NCI-H748 (cell line): ENCODE data around the gene CABP7.

ENCODE experiments used
- DNase-seq: peaks from one replicate; lab custom pipeline; 2025; ENCODE audit not compliant: unreplicated experiment; lab: John Stamatoyannopoulos, UW

CABP7 gene

GRCh38 chr22:29722151-29722550 lies 2.3 kb downstream of the CABP7 start:
- DNase-seq, result no peak

GRCh38 chr22:29722587-29722986 lies 2.8 kb downstream of the CABP7 start:
- DNase-seq, result no peak

- DNase-seq, result no peak
Observed at GRCh38 chr22:29723766-29724165, 4.0 kb downstream of the CABP7 start.

- no peak for DNase-seq
Observed at GRCh38 chr22:29724843-29725242, 5.0 kb downstream of the CABP7 start.

GRCh38 chr22:29726106-29726505 lies 6.3 kb downstream of the CABP7 start:
- no peak for DNase-seq

- no peak for DNase-seq
Observed at GRCh38 chr22:29726512-29727130, 6.8 kb downstream of the CABP7 start.

GRCh38 chr22:29727131-29727523 lies 7.3 kb downstream of the CABP7 start:
- DNase-seq, result no peak

GRCh38 chr22:29729161-29729560 lies 9.4 kb downstream of the CABP7 start:
- no peak for DNase-seq

- no peak for DNase-seq
Observed at GRCh38 chr22:29731058-29731850, 11.5 kb downstream of the CABP7 start.

- no peak for DNase-seq
Observed at GRCh38 chr22:29732883-29733282, 13.1 kb downstream of the CABP7 start.

- no peak for DNase-seq
Observed at GRCh38 chr22:29733362-29734201, 13.8 kb downstream of the CABP7 start.

- no peak for DNase-seq
Observed at GRCh38 chr22:29734406-29734805, 14.6 kb downstream of the CABP7 start.

- no peak for DNase-seq
Observed at GRCh38 chr22:29734838-29735237, 15.0 kb downstream of the CABP7 start.

GRCh38 chr22:29735416-29735815 lies 15.6 kb downstream of the CABP7 start:
- no peak for DNase-seq

GRCh38 chr22:29737251-29738117 lies 17.7 kb downstream of the CABP7 start:
- no peak for DNase-seq

GRCh38 chr22:29738118-29738815 lies 18.5 kb downstream of the CABP7 start:
- no peak for DNase-seq

GRCh38 chr22:29739346-29739875 lies 19.6 kb downstream of the CABP7 start:
- no peak for DNase-seq

- DNase-seq, result no peak
Observed at GRCh38 chr22:29740216-29740615, 20.4 kb downstream of the CABP7 start.

- no peak for DNase-seq
Observed at GRCh38 chr22:29741926-29742325, 22.1 kb downstream of the CABP7 start.

GRCh38 chr22:29742326-29742725 lies 22.5 kb downstream of the CABP7 start:
- no peak for DNase-seq
